PFSK-1 (cell line): ENCODE measurements around the gene R3HCC1L.

Source experiments
- FOXP2 ChIP-seq: optimal IDR thresholded peaks from 2 replicates; pipeline ENCODE3; 2011; ENCODE audit warnings: borderline replicate concordance, control low read depth, inconsistent platforms; ENCODE audit not compliant: insufficient read depth; ENCODE audit errors: extremely low read length, extremely low read depth
- POLR2AphosphoS5 ChIP-seq: IDR thresholded peaks from 2 replicates; pipeline ENCODE4 v1.6.1; 2012; ENCODE audit warnings: low read depth, mild to moderate bottlenecking, control low read depth, low read length, moderate library complexity
- REST ChIP-seq, 2 experiments: IDR thresholded peaks; 2 replicates each; pipeline versions ENCODE4 v1.6.1 to v1.8.0; 2011 to 2012; ENCODE audit warnings: low read depth in 2 of 2, low read length in 2 of 2, control low read depth in 1 of 2, inconsistent platforms in 1 of 2, mild to moderate bottlenecking in 1 of 2, moderate library complexity in 1 of 2; ENCODE audit not compliant: insufficient read depth in 1 of 2
- SIN3A ChIP-seq: IDR thresholded peaks from 2 replicates; pipeline ENCODE4 v1.6.1; 2012; ENCODE audit warnings: mild to moderate bottlenecking, low read length, moderate library complexity, borderline replicate concordance; ENCODE audit not compliant: insufficient read depth
- TAF1 ChIP-seq: IDR thresholded peaks from 2 replicates; pipeline ENCODE4 v1.6.1; 2012; ENCODE audit warnings: low read length, control low read depth, borderline replicate concordance; ENCODE audit not compliant: insufficient read depth

Gene R3HCC1L

GRCh38 chr10:98224996-98225395, 90.5 kb downstream of the R3HCC1L start:
- TF ChIP-seq SIN3A = no peak
- TF ChIP-seq POLR2AphosphoS5 = no peak
- no peak for TF ChIP-seq FOXP2
- TF ChIP-seq TAF1 = no peak
- no peak for TF ChIP-seq REST (IDR thresholded peaks at IDR 0.05; ENCODE audit: insufficient read depth in 1 of 2, low read depth in 2 of 2, low read length in 2 of 2)

GRCh38 chr10:98226508-98227144, 92.2 kb downstream of the R3HCC1L start:
- TF ChIP-seq POLR2AphosphoS5 (no peak), REST (IDR thresholded peaks at IDR 0.05; ENCODE audit: insufficient read depth in 1 of 2, low read depth in 2 of 2, low read length in 2 of 2) (no peak), TAF1 (no peak), SIN3A (no peak), FOXP2 (no peak)

GRCh38 chr10:98231417-98231816, 97.0 kb downstream of the R3HCC1L start:
- no peak for TF ChIP-seq POLR2AphosphoS5
- TF ChIP-seq SIN3A = no peak
- no peak for TF ChIP-seq REST (IDR thresholded peaks at IDR 0.05; ENCODE audit: insufficient read depth in 1 of 2, low read depth in 2 of 2, low read length in 2 of 2)
- no peak for TF ChIP-seq FOXP2
- TF ChIP-seq TAF1 = no peak

- TF ChIP-seq TAF1 = no peak
- TF ChIP-seq REST (IDR thresholded peaks at IDR 0.05; ENCODE audit: insufficient read depth in 1 of 2, low read depth in 2 of 2, low read length in 2 of 2) = no peak
- no peak for TF ChIP-seq FOXP2
- TF ChIP-seq SIN3A = no peak
- TF ChIP-seq POLR2AphosphoS5 = no peak
These were observed 101.4 kb downstream of the R3HCC1L start for GRCh38 chr10:98235846-98236245.

- TF ChIP-seq TAF1 = no peak
These were observed 102.4 kb downstream of the R3HCC1L start for GRCh38 chr10:98236862-98237261.
